NCI-H1092 treated with DMSO at 0.1 percent for 48 hours (cell line): ENCODE results near the gene HBEGF.

Experiments
- DNase-seq: peaks from one replicate; lab custom pipeline; 2025; lab: John Stamatoyannopoulos, UW

Gene HBEGF, protein sequence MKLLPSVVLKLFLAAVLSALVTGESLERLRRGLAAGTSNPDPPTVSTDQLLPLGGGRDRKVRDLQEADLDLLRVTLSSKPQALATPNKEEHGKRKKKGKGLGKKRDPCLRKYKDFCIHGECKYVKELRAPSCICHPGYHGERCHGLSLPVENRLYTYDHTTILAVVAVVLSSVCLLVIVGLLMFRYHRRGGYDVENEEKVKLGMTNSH

DNA sequence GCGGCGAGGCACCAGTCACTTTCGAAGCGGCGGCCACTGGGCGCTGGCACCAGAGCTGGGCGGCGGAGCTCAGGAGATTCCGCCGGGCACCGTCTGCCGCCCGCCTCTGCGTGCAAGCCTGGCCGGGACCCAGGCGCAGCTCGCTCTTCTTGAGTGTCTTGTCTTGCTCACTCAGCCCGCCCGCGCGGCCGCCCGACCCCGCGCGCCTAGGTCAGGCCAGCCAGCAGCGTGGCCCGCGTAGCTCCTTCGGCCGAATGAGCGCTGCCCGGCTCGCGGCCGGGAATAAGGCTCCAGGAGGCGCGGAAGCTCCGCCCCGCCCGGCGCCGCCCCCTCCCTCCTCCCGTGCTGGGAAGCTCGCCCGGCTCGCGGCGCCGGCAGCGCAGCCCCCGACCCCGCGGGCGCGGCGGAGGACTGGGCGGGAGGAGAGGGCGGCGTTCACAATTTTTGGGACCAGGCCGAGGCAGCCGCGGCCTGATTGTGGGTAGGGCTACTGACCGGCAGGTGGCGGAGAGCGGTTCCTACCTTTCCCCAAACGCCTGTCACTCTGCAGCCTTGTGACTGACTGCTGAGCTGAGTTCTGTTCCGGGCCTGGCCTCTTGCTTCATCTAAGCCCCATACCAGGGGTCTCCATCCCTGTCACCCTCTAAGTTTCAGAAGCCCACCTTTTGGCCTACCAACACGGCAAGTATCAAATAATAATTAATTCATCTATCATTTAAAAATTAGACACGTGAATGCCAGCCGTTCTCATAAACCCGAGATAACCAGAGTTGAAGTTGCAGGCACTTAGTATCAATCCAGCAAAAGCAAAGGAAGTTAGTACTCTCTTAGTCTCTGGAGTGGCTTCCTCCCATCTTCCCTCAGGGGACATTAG lies at the start of gene HBEGF:
HBEGF (minus strand) TSS at position 256 of the 874 bp plus-strand sequence. CDS start 275 bp downstream, outside the sequence.
- DNase-seq, result peak; percentile 60

DNA sequence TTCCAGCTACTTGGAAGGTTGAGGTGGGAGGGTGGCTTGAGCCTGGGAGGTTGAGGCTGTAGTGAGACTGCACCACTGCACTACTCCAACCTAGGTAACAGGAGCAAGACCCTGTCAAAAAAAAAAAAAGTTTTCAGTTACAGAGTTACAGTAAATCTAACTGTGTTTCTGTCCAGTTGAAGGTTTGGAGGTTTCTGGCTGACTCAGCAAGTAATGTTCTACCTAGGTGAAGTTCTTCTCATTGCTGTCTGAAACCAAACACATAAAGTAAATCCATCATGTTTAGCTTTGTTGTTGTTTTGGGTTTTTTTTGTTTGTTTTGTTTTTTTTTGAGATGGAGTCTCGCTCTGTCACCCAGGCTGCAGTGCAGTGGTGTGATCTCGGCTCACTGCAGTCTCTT lies 47.3 kb upstream of the HBEGF start:
- no peak for DNase-seq

DNA sequence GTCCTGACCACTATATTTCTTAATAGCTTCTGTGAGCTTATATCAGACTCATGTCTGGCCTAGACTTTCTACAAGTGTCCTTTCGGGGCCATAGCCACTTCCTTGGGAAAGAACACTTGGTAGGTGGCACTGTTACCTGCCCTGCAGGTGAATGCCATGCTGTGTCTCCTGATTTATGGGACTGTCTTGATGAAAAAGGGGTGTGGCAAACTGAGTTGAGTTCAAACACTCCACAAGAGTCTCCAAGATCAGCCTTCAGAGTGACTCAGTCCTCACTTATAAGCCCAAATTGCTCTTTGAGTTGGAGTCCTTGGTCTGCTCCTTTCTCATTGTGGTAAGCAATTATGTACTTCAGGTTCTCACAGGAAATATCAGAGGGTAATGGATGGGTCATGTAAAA lies 45.3 kb upstream of the HBEGF start:
- no peak for DNase-seq

DNA sequence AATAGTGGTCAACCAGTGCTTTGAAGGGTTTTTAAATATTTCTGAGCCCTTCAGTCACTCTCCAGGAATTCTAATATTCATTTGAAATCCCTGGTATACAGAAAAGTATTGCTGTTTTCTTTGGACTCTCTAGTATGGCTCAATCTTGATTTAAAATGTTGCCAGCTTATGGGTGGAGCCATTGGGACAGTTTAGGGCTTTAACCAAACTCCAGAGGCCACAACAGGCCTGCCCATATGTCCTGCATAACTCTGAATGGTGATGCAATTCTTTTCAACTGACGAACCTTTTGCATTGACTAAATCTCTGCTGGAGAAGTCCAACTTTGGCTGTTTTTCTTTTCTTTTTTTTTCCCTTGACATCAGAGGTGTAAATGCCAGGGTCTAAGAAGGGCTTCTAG lies 44.9 kb upstream of the HBEGF start:
- no peak for DNase-seq

DNA sequence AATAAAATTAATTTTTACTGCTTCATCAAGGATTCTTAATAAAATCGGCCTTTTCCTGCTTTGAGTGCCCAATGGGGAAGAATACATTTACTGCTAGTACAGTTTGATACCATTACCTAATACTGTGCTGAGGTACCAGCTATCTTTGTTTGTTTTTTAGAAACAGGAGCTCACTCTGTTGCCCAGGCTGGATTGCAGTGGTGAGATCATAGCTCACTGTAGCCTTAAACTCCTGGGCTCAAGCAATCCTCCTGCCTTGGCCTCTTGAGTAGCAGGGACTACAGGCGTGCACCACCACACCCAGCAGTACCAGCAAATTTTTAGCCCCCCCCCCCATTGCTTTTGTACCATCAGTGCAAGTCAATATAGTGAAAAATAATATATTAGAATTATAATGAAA lies 41.6 kb upstream of the HBEGF start:
- no peak for DNase-seq

DNA sequence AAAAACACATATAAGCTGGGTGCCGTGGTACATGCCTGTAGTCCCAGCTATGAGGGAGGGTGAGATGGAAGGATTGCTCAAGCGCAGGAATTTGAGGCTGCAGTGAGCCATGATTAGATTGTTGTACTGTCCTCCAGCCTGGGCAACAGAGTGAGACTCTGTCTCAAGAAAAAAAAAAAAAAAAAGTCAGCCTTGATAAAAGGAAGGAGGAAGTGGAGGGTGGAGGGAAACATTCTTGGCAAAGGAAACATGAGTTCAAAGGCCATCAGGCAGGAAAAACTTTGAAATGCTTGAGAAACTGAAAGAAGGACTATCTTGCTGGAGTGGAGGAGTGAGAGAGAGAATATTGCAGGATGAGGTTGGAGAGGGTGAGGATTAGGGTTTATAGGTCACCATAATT lies 36.9 kb upstream of the HBEGF start:
- no peak for DNase-seq

DNA sequence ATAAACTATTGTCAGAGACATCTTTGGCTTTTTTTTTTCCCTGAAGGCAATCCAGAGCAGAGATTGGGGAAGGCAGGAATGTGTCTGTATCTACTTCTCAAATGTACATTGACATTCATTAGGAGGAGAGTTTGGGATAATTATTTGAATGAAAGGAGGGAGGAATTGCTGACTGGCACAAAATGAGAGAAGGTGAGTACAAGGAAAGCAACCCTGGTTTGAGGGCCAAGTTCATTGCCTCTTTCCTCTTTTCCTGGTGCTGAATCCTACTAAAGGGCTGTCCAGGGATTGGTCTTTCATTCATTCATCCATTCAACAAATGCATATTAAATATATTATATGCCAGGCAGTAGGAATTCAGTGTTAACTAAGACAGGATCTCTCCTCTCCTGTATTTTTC lies 36.5 kb upstream of the HBEGF start:
- DNase-seq, result no peak

DNA sequence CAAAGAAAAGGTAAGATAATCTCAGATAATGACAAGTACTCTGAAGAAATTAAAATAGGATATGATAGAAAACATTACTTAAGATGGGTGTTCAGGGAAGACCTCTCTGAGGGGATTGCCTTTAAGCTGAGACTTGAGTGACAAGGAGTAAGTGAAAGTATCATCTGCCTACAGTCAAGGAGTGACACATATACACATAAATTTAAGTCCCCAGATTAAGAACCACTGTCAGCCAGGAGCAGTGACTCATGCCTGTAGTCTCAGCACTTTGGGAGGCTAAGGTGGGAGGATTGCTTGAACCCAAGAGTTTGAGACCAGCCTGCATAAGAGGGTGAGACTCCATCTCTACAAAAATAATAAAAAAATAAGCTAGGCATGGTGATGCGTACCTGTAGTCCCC lies 35.6 kb upstream of the HBEGF start:
- DNase-seq, result no peak

DNA sequence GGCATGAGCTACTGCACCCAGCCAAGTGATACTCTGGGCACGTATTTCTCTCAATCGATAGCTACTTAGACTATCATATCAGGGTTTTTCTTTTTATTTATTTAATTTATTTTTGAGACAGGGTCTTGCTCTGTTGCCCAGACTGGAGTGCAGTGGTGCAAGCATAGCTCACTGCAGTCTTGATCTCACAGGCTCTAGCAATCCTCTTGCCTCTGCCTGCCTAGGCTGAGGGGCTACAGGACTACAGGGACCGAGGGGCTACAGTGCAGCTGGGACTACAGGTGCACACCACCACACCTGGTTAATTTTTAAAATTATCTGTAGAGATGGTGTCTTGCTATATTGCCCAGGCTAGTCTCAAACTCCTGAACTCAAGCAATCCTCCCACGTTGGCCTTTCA lies 34.9 kb upstream of the HBEGF start:
- DNase-seq, result no peak

DNA sequence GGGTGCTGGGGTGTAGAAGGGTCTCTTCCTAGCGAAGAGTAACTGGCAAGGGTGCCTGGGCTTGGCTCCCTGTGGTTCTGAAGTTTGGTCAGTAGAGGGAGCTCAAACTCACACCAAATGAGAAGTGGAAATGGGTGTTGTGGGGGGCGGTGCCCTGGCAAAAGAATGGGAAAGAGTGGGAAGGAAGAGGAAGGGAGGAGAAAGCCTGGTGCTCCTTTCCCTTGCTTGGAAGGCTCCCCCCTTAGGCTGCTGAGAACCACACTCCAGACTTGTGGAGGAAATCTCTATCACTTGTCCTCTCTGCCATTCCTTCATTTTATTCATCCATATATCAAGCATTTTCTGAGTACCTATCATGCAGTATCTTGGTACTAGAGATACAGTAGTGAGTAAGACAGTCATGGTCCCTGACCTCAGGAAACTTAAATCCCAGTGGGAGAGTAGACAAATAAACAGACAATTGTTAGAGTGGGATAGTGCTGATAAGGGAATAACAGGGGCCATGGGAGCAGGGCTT lies 26.6 kb upstream of the HBEGF start:
- DNase-seq, result peak; percentile 39

DNA sequence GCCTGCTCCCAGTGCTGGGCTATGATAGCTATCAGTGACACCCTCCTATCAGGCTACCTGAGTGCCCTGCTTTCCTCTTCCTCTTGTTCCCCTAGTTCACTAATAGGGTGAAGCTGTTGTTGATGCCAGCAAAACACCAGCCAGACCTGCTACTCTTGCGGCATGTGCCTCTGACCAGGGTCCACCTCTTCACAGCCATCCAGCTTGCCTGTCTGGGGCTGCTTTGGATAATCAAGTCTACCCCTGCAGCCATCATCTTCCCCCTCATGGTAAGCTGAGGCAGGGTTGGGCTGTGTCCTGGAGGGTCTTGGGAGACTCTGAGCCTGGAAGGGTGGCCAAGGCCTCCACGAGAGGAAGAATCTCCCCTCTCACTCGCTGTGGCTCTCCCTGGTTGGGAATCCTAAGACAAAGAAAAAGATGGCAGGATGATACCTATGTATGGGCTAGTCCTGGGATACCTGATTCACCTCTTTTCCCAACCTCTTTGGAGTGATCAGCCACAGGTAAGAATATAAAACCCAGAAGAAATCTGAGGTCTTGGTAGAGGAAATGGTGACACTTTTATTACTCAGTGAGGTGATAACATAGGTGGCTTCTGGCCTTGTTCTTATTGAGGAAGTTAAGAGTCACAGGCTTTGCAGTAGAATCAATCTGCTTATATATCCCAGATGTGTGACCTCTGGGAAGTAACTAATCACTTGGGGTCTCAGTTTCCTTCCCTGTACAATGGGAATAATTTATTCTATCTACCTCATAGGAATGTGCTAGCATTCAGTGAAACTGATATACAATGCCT lies 25.2 kb upstream of the HBEGF start:
- no peak for DNase-seq

DNA sequence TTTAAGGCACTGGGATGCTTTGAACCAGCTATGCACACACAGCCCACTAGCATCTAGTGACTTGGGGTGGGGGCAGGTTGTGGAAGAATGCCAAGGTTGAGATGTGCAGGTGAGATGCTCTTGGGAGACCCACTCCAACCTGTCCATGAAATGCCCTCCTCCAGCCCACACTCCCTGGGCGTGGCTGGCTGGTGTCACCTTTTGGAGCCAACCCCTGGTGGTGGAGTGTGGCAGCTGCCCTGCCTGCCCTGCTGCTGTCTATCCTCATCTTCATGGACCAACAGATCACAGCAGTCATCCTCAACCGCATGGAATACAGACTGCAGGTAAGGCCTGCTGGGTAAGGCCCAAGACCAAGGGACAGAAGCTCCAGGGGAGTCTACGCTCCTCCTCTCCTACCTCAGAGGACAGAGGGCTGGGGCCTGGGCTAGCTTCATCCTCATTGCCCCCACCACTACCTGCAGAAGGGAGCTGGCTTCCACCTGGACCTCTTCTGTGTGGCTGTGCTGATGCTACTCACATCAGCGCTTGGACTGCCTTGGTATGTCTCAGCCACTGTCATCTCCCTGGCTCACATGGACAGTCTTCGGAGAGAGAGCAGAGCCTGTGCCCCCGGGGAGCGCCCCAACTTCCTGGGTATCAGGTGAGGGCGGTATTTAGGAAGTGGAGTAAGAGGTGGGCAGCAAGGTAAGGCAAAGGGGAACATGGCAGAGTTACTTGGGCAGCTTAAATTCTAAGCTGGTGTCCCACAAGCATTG lies 21.0 kb upstream of the HBEGF start:
- no peak for DNase-seq

DNA sequence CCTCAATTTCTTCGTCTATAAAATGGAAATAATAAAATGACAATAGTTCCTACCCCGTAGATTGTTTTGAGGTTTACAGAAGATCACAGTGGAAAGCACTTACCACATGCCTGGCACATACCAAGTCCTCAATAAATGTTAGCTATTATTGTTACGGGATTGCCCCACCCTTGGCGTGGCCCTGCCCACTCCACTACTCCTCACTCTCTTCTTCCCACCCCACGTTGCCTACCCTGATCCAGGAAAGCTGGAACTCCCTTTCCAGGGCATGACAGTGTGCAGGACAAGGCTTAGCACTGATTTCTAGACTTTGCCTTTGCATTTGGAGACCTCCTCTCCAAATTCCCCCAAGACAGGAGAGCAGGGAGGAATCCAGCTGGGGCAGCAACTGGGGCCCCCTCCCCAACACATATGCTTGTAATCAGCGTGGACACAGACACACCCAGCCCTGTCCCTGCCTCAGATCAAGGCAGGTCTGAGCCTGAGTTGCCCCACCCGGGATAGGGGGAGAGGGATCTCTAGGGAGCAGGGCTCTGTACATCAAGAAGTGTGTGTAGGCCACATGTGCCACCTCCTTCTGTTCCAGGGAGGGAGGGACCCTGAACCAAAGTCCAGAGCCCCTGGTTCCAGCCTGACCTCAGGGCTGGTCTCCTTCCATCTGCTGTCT lies 20.3 kb upstream of the HBEGF start:
- DNase-seq, result no peak

DNA sequence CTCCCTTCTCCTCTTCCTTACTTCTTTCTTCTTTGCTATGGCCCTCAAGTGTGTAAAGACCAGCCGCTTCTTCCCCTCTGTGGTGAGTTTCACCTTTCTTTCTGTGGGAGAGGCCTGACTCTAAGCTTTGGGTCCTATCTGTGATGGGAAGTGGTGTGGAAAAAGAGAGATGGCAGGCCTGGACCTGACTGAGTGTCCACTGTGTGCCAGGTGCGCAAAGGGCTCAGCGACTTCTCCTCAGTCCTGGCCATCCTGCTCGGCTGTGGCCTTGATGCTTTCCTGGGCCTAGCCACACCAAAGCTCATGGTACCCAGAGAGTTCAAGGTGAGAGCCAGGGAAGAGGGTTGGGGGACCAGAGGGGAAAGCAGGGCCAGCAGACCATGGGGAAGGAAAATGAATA lies 19.5 kb upstream of the HBEGF start:
- no peak for DNase-seq

DNA sequence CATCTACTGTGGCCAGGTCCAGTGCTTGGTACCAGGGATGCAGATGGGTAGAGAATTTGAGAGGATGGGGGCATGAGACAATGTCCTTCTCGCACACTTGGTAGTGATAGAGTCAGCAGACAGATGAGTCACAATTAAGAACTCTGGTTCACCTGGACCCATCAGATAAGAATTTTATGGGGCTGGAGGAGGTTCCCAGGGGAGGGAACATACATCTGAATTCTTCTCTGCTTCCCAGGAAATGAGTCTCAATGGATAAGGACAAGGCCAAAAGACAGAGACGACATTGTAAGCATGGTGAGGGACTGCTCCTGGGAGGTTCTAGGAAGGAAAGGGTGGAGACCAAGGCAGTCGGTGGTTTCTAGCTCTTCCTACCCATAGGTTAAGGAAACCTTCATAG lies 18.9 kb upstream of the HBEGF start:
- no peak for DNase-seq

DNA sequence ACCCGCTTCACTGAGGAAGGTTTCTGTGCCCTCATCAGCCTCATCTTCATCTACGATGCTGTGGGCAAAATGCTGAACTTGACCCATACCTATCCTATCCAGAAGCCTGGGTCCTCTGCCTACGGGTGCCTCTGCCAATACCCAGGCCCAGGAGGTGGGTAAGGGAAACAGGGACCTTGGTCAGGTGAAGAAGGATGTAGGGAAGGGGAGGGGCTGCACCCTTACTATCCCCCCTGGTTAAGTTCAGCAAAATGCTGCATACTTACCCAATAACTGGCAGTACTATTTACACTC lies 18.0 kb upstream of the HBEGF start:
- no peak for DNase-seq

DNA sequence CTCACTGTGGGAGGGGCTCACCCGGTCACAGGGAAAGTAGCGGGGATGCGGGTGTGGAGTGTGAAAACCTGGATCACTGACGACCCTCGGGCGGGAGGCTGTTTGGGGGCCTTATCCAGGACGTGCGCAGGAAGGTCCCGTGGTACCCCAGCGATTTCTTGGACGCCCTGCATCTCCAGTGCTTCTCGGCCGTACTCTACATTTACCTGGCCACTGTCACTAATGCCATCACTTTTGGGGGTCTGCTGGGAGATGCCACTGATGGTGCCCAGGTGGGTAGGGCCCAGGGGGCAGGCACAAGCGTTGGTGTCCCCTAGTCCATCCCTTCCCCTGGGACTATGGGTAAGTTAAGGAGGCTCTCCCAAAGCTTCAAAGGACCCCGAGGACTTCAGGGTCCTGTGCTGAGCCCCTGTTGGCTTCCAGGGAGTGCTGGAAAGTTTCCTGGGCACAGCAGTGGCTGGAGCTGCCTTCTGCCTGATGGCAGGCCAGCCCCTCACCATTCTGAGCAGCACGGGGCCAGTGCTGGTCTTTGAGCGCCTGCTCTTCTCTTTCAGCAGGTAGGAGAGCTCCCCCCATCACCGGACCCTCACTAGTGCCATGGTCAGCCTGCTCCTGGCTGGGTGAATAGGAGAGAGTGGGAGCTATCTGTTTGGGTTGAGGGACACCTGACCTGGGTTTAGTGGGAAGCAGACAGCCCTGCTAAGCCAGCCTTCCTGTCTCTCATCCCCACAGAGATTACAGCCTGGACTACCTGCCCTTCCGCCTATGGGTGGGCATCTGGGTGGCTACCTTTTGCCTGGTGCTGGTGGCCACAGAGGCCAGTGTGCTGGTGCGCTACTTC lies 17.4 kb upstream of the HBEGF start:
- no peak for DNase-seq

DNA sequence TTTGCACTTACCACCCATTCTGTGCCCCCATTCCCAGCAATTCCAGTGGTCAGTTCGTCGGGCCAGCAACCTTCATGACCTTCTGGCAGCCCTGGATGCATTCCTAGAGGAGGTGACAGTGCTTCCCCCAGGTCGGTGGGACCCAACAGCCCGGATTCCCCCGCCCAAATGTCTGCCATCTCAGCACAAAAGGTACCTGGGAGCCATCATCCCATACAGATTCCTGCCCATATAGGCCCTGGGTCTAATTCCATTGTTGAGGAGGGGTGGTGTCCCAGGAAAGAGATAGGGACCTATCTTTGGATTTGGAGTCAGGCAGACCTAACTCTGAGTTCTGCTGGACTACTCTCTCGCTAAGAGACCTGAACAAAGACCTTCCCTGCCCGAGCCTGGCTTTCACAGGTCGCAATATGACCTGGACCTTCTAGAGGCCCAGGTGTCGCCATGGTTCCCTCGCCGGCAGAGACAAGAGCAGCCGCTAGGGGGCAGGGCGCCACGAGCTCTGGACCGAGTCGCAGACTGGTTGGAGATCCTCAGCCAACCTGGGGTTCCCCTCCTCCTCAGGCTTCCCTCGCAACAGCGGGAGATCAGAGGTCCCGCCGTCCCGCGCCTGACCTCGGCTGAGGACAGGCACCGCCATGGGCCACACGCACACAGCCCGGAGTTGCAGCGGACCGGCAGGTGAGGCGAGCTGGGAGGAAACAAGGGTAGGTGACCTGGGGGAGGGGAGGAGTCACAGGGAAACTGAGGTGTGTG lies 16.6 kb upstream of the HBEGF start:
- peak; percentile 20 for DNase-seq

DNA sequence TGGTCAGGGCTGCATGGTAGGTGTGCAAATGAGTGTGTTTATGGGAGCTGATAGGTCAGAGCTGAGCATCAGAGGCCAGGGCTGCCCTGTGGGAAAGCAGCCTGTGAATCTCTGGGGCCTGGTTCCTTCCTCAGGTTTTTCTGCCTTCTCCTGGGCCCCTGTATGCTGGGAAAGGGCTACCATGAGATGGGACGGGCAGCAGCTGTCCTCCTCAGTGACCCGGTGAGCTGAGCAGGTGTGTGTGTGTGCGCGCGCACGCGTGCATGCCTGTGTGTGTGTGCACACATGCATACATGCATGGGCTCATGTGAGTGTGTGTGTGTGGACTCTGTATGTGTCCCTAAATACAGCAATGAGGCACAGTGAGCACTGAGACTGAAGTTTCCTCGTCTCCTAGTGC lies 15.9 kb upstream of the HBEGF start:
- DNase-seq, result no peak

DNA sequence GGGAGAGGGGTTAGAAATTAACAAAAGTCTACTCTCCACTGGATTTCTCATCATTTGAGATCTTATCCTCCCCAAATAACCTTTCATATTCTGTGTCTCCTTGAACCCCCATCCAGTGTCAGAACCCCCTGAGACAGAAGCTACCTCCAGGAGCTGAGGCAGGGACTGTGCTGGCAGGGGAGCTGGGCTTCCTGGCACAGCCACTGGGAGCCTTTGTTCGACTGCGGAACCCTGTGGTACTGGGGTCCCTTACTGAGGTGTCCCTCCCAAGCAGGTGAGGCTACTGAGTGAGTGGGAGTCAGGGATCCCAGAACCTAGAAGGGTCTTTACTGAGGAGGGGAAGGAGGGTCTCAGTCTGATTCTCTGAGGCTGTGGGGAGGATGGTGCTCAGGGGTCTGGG lies 15.5 kb upstream of the HBEGF start:
- no peak for DNase-seq
